Hepatocyte (in vitro differentiated cells): ENCODE data around the gene PI4KA. TPM values are rescaled to one million over a fixed set of nuclear protein-coding genes. Genes with fewer than 3 reads are reported as not detected.
A peak's percentile ranks its signal among the peaks of the same experiment; 100 is the strongest.

Experiments used
- DNase-seq: peaks from one replicate; pipeline ENCODE4 v3.0.0-alpha.2; 2016; ENCODE audit warnings: low spot score
- H2AFZ ChIP-seq: fragments of 200-600 bp; sonication (generic); 2 replicates; pipeline ENCODE4 v1.6.0; 2016; ENCODE audit warnings: antibody characterized with exemption, mild to moderate bottlenecking
- H3K27ac ChIP-seq: fragments of 200-600 bp; sonication (generic); 2 replicates; pipeline ENCODE4 v1.5.1; 2016; ENCODE audit warnings: mild to moderate bottlenecking
- H3K27me3 ChIP-seq: fragments of 200-600 bp; sonication (generic); 2 replicates; pipeline ENCODE4 v1.6.1; 2016
- H3K36me3 ChIP-seq: fragments of 200-600 bp; sonication (generic); replicated peaks from 2 replicates; pipeline ENCODE4 v1.5.1; 2016; ENCODE audit warnings: low read depth; ENCODE audit not compliant: insufficient read depth
- H3K4me1 ChIP-seq: fragments of 200-600 bp; sonication (generic); 2 replicates; pipeline ENCODE4 v1.5.1; 2016; ENCODE audit warnings: mild to moderate bottlenecking, moderate library complexity; ENCODE audit not compliant: insufficient read depth
- H3K4me2 ChIP-seq: fragments of 200-600 bp; sonication (generic); 2 replicates; pipeline ENCODE4 v1.6.0; 2016
- H3K4me3 ChIP-seq: fragments of 200-600 bp; sonication (generic); 2 replicates; pipeline ENCODE4 v1.5.1; 2016; ENCODE audit warnings: mild to moderate bottlenecking
- H3K79me2 ChIP-seq: fragments of 200-600 bp; sonication (generic); 2 replicates; pipeline ENCODE4 v1.6.0; 2017; ENCODE audit warnings: mild to moderate bottlenecking
- H3K9me2 ChIP-seq: fragments of 200-600 bp; sonication (generic); replicated peaks from 2 replicates; pipeline ENCODE4 v1.6.0; 2017; ENCODE audit warnings: mild to moderate bottlenecking; ENCODE audit not compliant: insufficient read depth
- H3K9me3 ChIP-seq: fragments of 200-600 bp; sonication (generic); 2 replicates; pipeline ENCODE4 v1.5.1; 2016; ENCODE audit warnings: low read depth, mild to moderate bottlenecking
- H4K20me1 ChIP-seq: fragments of 200-600 bp; sonication (generic); 2 replicates; pipeline ENCODE4 v1.6.0; 2016; ENCODE audit warnings: mild to moderate bottlenecking; ENCODE audit not compliant: insufficient read depth, poor library complexity, severe bottlenecking
- EZH2 ChIP-seq: fragments of 200-600 bp; sonication (generic); IDR thresholded peaks from 2 replicates; pipeline ENCODE4 v1.6.1; 2016; ENCODE audit warnings: antibody characterized with exemption, mild to moderate bottlenecking, borderline replicate concordance
- EZH2phosphoT487 ChIP-seq: fragments of 200-600 bp; sonication (generic); IDR thresholded peaks from one replicate; pipeline ENCODE4 v1.6.1; 2018; ENCODE audit warnings: antibody characterized with exemption, mild to moderate bottlenecking, low read depth, moderate library complexity; ENCODE audit not compliant: unreplicated experiment, severe bottlenecking
- WGBS: methylation state at CpG from one replicate; pipeline ENCODE4 v1.1.6; 2016; ENCODE audit warnings: low lambda C conversion rate; ENCODE audit errors: missing lambda C conversion rate; 5-methylcytosine and 5-hydroxymethylcytosine counted together
- polyA plus RNA-seq: library from polyadenylated mRNA; unstranded; fragments of >200 nt; fragmentation: Nextera tagmentation; extraction: Ambion mirVana; gene quantifications from 2 replicates; pipeline ENCODE4 v1.2.1, GENCODE V29; 2016
- total RNA-seq: library from RNA; depleted of rRNA; stranded (reverse); fragments of >200 nt; gene quantifications from 2 replicates; pipeline ENCODE4 v1.2.3, GENCODE V29; 2014
- TF ChIP-seq, protein P1 (sequence below): fragments of 200-600 bp; sonication (generic); IDR thresholded peaks from 2 replicates; pipeline ENCODE4 v1.5.1; 2016; ENCODE audit warnings: antibody characterized with exemption, mild to moderate bottlenecking; ENCODE audit not compliant: poor library complexity

The PI4KA gene
- total and polyA plus RNA-seq, 2 experiments from 2014 or later = 59.1 to 75.7 TPM

DNA sequence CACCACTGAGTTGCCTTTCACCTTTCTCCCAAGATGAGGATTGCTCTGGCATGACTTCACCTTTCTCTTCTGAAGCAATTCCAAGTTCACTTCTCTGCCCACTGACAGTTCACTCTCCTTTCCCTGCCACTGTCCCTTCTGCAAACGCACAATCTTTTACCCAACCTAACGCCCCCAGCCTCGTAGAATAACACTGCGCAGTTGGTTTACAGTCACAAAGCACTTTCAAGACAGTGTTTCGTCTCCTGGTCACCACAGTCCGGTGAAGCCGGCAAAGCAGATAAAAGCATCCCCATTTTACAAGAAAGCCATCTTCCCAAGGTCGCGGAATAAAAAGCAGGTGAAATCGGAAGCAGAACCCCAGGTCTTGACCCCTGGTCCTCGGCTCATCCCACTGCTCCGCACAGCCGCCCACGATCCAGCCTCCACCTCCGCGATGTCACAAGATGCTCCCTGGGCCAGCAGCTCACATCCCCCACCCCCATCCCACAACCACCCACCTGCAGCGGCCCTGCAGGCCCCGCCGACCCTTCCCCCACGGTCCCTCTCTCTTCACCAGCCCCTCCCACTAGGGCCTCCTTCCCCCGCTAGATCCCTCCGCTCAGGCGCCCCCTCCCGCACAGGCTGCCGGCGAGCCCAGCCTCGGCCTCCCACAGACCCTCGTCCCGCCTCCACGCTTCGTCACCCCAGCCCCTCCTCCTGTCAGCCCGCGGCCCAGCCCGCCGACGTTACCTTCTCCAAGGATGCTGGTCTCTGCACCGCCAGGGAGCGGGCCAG lies 585 bp downstream of the PI4KA start:
- 2% methylated on average over 31 of the region's 38 CpGs for WGBS
- peak overlapping the region; percentile 95 for H3K4me2 ChIP-seq
- peak overlapping the region; percentile 97 for H3K27ac ChIP-seq
- H3K4me1 ChIP-seq = peaks cover 26% of the 10 kb centered on the region
- peaks cover 88% of the 10 kb centered on the region for H3K79me2 ChIP-seq
- no peaks in the 10 kb centered on the region for H3K9me2 ChIP-seq
- H3K9me3 ChIP-seq = no peaks in the 10 kb centered on the region
- DNase-seq = peak; percentile 94
- TF ChIP-seq EZH2phosphoT487 = no peak
- TF ChIP-seq, protein P1, sequence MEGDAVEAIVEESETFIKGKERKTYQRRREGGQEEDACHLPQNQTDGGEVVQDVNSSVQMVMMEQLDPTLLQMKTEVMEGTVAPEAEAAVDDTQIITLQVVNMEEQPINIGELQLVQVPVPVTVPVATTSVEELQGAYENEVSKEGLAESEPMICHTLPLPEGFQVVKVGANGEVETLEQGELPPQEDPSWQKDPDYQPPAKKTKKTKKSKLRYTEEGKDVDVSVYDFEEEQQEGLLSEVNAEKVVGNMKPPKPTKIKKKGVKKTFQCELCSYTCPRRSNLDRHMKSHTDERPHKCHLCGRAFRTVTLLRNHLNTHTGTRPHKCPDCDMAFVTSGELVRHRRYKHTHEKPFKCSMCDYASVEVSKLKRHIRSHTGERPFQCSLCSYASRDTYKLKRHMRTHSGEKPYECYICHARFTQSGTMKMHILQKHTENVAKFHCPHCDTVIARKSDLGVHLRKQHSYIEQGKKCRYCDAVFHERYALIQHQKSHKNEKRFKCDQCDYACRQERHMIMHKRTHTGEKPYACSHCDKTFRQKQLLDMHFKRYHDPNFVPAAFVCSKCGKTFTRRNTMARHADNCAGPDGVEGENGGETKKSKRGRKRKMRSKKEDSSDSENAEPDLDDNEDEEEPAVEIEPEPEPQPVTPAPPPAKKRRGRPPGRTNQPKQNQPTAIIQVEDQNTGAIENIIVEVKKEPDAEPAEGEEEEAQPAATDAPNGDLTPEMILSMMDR = no peak
- TF ChIP-seq EZH2 = no peak
- H4K20me1 ChIP-seq = peaks cover 32% of the 10 kb centered on the region
- H3K27me3 ChIP-seq = no peaks in the 10 kb centered on the region
- H3K36me3 ChIP-seq = no peaks in the 10 kb centered on the region
- H3K4me3 ChIP-seq = peak overlapping the region; percentile 65
- peak overlapping the region; percentile 46 for H2AFZ ChIP-seq

DNA sequence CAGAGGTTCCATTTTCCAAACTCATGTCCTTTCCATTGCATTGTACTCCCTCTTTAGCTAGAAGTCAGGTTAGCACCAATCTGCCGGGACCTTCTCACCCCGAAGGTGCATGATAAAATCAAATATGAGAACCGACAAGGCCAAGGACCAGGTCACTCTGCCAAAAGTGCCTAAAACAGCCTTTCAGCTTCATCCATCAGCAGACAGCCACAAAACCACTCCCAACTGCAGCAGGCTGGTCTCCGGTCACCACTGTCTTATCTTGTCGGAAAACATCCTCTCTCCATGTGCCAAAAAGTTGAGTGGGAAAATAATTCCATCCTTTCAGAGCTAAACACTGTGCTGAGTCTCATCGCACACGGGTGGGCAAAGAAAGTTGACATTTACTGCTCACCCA lies 1.4 kb downstream of the PI4KA start:
- Histone ChIP-seq H3K4me1 (peaks cover 26% of the 10 kb centered on the region), H3K27ac (peak overlapping the region; percentile 97), H3K9me2 (no peaks in the 10 kb centered on the region), H3K4me3 (peak overlapping the region; percentile 65), H3K36me3 (no peaks in the 10 kb centered on the region), H3K79me2 (peaks cover 90% of the 10 kb centered on the region), H2AFZ (no peak overlapping the region), H3K27me3 (no peaks in the 10 kb centered on the region), H3K4me2 (peak overlapping the region; percentile 95), H3K9me3 (no peaks in the 10 kb centered on the region), H4K20me1 (peaks cover 39% of the 10 kb centered on the region)
- no peak for DNase-seq
- WGBS = 51% methylated on average over 7 of the region's 7 CpGs
- TF ChIP-seq EZH2phosphoT487 (no peak), EZH2 (no peak)
- TF ChIP-seq, protein P1 = no peak

DNA sequence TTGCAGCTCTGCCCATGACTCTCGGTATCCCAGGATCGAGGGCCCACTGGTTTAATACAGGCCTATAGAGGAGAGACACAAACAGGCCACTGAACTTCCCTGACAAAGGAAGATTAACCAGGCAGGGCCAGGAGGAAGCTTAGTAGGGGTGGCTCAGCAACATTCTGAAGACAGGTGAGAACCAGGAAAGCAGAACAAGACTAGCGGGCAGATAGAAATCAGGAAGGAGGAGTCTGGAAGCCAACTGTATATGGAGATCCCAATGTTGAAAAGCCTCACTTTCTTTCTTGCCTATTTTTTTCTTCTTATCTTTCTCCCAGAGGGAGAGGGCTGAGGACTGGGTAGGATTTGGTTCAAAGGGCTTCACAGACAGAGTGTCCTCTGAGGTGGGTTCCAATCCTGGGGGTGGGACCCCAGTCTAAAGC lies 5.4 kb downstream of the PI4KA start:
- H3K27ac ChIP-seq = no peak overlapping the region
- peaks cover 98% of the 10 kb centered on the region for H3K79me2 ChIP-seq
- H3K4me3 ChIP-seq = no peak overlapping the region
- TF ChIP-seq EZH2 (no peak), EZH2phosphoT487 (no peak)
- TF ChIP-seq, protein P1 = no peak
- 87% methylated on average over 3 of the region's 3 CpGs for WGBS
- H3K9me2 ChIP-seq = no peaks in the 10 kb centered on the region
- H3K9me3 ChIP-seq = no peaks in the 10 kb centered on the region
- no peak overlapping the region for H3K4me2 ChIP-seq
- no peak for DNase-seq
- H3K36me3 ChIP-seq = no peaks in the 10 kb centered on the region
- peaks cover 17% of the 10 kb centered on the region for H3K4me1 ChIP-seq
- H4K20me1 ChIP-seq = peaks cover 65% of the 10 kb centered on the region
- H2AFZ ChIP-seq = no peak overlapping the region
- no peaks in the 10 kb centered on the region for H3K27me3 ChIP-seq
